ENCODE data around the gene HAUS5. TPM values are rescaled to one million over a fixed set of nuclear protein-coding genes. Genes with fewer than 3 reads are reported as not detected.

HAUS5 gene, protein sequence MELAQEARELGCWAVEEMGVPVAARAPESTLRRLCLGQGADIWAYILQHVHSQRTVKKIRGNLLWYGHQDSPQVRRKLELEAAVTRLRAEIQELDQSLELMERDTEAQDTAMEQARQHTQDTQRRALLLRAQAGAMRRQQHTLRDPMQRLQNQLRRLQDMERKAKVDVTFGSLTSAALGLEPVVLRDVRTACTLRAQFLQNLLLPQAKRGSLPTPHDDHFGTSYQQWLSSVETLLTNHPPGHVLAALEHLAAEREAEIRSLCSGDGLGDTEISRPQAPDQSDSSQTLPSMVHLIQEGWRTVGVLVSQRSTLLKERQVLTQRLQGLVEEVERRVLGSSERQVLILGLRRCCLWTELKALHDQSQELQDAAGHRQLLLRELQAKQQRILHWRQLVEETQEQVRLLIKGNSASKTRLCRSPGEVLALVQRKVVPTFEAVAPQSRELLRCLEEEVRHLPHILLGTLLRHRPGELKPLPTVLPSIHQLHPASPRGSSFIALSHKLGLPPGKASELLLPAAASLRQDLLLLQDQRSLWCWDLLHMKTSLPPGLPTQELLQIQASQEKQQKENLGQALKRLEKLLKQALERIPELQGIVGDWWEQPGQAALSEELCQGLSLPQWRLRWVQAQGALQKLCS
- 3.8 and 7.5 TPM in 2 replicates for total RNA-seq

DNA sequence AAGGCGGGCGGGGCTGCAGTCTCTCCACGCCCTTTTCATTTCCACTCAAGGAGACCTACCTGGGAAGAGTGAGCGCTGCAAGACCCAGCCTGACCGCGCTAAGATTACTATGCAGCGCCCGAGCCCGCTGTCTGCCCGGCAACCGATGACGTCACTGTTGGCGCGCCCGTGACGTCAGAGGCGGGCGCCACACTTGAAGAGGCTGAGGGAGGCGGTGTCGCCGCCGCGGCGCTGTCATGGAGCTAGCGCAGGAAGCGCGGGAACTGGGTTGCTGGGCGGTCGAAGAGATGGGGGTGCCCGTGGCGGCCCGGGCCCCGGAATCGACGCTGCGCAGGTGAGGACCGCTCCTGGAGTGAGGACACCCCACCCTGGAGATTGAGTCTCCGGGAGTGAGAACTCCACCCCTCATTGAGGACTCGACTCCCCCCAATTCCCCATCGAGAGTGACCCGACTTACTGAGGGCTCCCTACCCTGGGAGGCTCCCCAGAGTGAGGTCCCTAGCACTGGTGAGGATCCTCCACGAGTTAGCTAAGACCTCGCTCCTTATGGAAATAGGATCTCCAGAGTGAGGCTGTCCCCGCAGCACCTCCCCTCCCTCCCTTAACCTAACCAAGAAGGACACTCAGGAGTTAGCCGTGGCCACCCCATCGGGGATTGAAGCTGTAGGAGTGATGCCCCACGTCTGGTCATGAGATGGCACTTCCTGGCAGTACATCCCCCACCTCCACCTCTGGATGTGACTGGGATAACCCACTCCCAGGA is at the start of gene HAUS5:
Gene HAUS5 (plus strand): TSS at position 177 of the 763 bp plus-strand sequence. CDS start 60 bp downstream, at position 237.

DNA sequence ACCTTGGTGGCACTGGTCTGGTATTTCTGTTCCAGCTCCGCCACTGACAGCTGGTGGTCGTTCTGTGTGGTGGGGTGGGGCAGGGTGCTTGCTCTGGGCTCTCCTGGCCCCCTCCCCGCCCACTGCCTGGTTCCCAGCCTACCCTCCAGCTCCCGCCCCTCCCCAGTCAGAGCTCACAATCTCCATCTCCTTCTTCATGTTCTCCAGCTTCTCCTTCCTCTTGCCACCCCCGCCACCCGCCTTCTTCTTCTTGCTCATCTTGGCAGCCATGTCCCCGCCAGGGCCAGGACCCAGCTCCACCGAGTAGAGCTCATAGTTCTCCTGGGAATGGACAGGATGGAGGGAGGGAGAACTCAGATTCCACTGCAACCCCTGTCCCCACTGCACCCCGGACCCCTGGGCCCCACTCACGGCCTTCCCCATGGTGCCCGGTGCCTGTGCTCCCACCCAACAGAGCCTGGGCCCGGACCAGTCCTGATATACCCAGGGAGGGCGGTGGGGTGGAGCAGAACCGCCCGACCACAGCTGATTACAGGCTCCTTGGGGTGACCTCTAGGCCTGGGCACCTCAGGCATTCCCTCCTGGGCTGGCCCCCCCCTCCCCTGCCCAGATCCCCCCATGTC is 49.2 kb upstream of the HAUS5 start, which contains the start of gene ATP4A:
Gene ATP4A (minus strand): TSS at position 452 of the 623 bp plus-strand sequence. CDS start 29 bp downstream, at position 423.

DNA sequence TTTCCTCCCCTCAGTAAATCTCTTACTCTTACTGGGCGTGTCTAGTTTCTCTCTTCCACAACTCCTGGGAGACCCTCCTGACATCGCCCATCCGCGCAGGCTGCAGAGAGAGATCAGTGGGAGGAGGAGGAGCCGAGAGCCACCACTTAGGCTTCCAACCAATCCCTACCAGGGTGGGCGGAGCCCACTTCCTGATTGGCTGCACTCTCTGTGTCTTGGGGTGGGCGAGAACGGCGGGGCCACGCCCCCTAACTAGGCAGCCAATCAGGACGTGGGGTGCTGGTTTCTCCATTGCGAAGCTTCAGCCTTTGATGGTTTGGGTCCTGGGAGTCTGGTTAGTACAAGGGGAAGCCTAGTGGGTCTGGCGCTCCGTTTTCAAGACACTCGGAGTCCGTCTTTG is 26.7 kb upstream of the HAUS5 start, which contains the start of gene PMIS2:
Gene PMIS2 (plus strand): TSS at position 326 of the 400 bp plus-strand sequence. CDS start 87 bp downstream, outside the sequence.

DNA sequence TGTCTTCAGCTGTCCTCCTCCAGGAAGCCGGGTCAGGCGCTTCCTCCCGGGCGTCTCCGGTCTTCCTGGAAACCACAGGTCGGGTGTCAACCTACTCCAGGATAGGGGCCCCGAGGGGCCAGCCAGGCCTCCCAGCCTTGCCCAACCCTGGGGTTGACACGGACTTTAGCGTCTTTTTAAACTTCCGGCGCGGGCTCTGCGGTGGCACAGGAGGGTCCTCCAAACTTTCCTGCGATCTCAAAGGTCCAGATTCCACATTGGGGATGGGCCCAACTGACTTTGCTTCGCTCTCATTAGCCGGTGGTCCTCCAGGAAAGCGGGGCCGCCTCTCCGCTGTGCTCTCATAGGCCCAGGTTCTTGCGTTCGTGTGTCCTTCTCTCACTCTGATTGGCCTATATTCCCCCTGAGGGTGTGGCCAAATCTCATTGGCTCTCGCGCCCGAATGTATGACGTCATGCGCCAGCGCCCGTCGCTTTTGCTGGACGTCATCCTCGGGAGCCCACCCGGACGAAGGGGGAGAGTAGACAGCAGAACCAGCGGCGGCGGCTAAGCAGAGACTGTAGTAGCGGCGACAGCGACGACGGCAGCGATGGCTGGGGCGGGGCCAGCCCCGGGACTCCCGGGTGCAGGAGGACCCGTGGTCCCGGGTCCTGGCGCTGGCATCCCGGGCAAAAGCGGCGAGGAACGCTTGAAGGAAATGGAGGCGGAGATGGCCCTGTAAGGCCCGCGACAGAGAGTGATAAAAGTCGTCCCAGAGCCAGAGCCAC is 16.2 kb downstream of the HAUS5 start, which contains the start of gene RBM42:
Gene RBM42 (plus strand): TSS at position 472 of the 767 bp plus-strand sequence. CDS start 118 bp downstream, at position 590.

DNA sequence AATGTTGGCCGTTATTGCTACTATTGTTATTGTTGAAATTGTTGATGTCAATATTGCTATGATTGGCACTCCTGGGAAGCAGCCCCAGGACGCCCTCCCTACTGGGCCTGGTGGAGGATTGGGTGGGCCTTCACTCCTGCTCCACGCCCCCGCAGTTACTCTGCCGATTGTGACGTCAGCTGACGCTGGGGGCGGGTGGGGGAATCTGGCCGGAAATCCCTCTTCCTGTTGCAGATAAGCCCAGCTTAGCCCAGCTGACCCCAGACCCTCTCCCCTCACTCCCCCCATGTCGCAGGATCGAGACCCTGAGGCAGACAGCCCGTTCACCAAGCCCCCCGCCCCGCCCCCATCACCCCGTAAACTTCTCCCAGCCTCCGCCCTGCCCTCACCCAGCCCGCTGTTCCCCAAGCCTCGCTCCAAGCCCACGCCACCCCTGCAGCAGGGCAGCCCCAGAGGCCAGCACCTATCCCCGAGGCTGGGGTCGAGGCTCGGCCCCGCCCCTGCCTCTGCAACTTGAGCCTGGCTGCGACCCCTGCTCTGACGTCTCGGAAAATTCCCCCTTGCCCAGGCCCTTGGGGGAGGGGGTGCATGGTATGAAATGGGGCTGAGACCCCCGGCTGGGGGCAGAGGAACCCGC is 29.1 kb downstream of the HAUS5 start, which contains the start of gene ETV2:
Gene ETV2 (plus strand): TSS at position 231 of the 637 bp plus-strand sequence. CDS start 716 bp downstream, outside the sequence.

DNA sequence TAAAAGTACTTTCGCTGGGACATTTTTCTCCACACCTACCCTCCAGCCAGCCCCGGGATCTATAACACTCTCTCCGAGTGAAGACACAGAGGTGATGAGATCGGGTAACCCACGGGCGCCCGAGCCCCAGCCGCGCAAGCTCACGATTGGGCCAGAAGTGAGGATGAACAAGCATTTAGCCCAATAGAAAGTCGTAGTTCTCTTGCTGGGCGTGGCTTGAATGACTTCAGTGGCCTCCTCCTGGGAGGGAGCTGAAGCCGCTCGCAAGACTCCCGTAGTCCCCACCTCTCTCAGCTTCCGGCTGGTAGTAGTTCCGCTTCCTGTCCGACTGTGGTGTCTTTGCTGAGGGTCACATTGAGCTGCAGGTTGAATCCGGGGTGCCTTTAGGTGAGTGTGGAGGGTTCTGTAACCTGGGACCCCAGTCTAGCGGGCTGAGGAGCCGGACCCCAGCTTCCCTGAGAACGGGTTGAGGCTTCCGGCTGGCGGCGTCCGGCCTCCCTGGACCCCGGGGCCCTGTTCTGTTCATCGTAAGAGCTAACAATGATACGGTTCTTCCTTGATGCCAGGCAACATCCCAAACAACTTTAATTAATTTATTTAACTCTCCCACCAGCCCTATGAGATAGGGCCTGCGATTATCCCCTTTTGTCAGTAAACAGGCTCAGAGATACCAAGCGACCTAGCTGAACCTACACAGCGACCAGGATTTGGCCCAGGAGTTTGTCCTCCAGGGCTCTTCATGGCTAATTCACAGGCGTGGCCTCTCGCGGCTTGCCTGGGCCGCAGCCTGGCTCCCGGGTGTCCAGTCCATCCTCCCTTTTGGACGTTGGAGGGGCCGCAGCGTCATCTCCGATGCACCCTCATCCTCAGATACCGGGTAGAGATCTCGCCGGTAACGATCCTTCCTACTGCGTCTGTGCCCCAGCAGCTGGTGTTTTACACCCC is 35.8 kb downstream of the HAUS5 start, which contains the start of gene COX6B1:
Gene COX6B1 (plus strand): TSS at position 307 of the 945 bp plus-strand sequence. CDS start 2,921 bp downstream, outside the sequence.

DNA sequence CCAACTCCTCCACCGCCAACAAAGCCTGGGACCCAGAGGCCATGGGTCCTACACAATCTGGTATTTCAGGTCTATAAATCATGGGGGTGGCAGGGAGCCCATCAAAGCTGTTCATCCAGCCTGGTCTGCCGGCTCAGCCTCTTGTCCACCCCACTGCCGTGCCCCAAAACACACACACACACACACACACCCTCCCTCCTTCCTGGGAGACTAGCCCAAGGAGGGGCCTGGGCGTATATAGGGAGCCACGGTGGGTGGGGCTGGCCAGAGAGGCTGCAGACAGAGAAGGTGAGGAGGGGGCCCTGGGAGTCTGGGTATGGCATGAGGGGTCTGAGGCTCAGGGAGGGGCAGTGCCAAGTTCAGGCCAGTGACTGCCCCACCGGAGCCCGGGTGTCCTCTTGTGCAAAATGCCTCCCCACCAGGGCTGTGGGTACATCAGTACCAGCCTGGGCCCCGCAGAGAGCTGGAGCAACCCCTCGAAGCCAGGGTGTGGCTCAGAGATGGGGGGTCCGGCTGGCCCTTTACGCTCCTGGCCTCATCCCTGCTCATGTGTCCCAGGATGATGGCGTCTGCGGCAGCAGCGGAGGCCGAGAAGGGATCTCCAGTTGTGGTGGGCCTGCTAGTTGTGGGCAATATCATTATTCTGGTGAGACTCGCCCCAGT is 53.8 kb downstream of the HAUS5 start, which contains the start of gene UPK1A:
Gene UPK1A (plus strand): TSS at position 267 of the 663 bp plus-strand sequence. CDS start 296 bp downstream, at position 563.

Other genes with a start within 250 kb of the HAUS5 start
- gene GPR42, start 241.7 kb upstream of the HAUS5 start, total RNA-seq: not detected in 2 replicates
- 0.24 TPM in 1 of 2 replicates, not detected in the other for gene FFAR2, start 164.5 kb upstream of the HAUS5 start, total RNA-seq
- gene KRTDAP, start 122.3 kb upstream of the HAUS5 start, total RNA-seq: 3.1 TPM in 1 of 2 replicates, not detected in the other
- gene DMKN, start 99.1 kb upstream of the HAUS5 start, total RNA-seq: 75.0 and 131 TPM in 2 replicates
- 2.3 and 16.6 TPM in 2 replicates for gene SBSN, start 84.4 kb upstream of the HAUS5 start, total RNA-seq
- gene GAPDHS, start 79.3 kb upstream of the HAUS5 start, total RNA-seq: not detected in 2 replicates
- gene TMEM147, start 67.1 kb upstream of the HAUS5 start, total RNA-seq: 132 and 141 TPM in 2 replicates
- gene ATP4A, start 49.1 kb upstream of the HAUS5 start, total RNA-seq: not detected in 2 replicates
- not detected in 2 replicates for gene PMIS2, start 26.6 kb upstream of the HAUS5 start, total RNA-seq
- gene RBM42, start 16.3 kb downstream of the HAUS5 start, total RNA-seq: 40.9 and 48.0 TPM in 2 replicates
- not detected in 2 replicates for gene ETV2, start 29.0 kb downstream of the HAUS5 start, total RNA-seq
- gene COX6B1, start 35.6 kb downstream of the HAUS5 start, total RNA-seq: 309 and 377 TPM in 2 replicates
- not detected in 2 replicates for gene UPK1A, start 53.8 kb downstream of the HAUS5 start, total RNA-seq
- not detected in 2 replicates for gene ZBTB32, start 91.8 kb downstream of the HAUS5 start, total RNA-seq
- 6.7 and 7.9 TPM in 2 replicates for gene KMT2B, start 105.3 kb downstream of the HAUS5 start, total RNA-seq
- gene IGFLR1, start 129.7 kb downstream of the HAUS5 start, total RNA-seq: not detected in 2 replicates
- gene U2AF1L4, start 132.7 kb downstream of the HAUS5 start, total RNA-seq: 3.2 and 5.3 TPM in 2 replicates
- 15.9 and 18.1 TPM in 2 replicates for gene PSENEN, start 132.9 kb downstream of the HAUS5 start, total RNA-seq
- gene LIN37, start 135.8 kb downstream of the HAUS5 start, total RNA-seq: 6.4 and 8.0 TPM in 2 replicates
- 0.43 TPM in 1 of 2 replicates, not detected in the other for gene HSPB6, start 144.3 kb downstream of the HAUS5 start, total RNA-seq
- 2.9 and 4.0 TPM in 2 replicates for gene PROSER3, start 145.4 kb downstream of the HAUS5 start, total RNA-seq
- gene ARHGAP33, start 162.8 kb downstream of the HAUS5 start, total RNA-seq: under 0.01 TPM in 1 of 2 replicates, not detected in the other
- not detected in 2 replicates for gene PRODH2, start 200.1 kb downstream of the HAUS5 start, total RNA-seq
- not detected in 2 replicates for gene NPHS1, start 239.8 kb downstream of the HAUS5 start, total RNA-seq
- gene KIRREL2, start 244.2 kb downstream of the HAUS5 start, total RNA-seq: not detected in 2 replicates